HuH-7 (cell line): Measurements from ENCODE around the gene IL4I1.

Experiments used
- DNase-seq: peaks from one replicate; pipeline ENCODE4 v3.0.0; 2011; ENCODE audit warnings: low spot score

The IL4I1 gene

GRCh38 chr19:49851456-49852259 lies 45.0 kb downstream of the IL4I1 start:
- DNase-seq = no peak

- peak; percentile 97 for DNase-seq
Measured at GRCh38 chr19:49850487-49851342, 46.0 kb downstream of the IL4I1 start, which contains the start of gene PTOV1. TSS of gene PTOV1 (plus strand) at chr19:49851159.

DNA sequence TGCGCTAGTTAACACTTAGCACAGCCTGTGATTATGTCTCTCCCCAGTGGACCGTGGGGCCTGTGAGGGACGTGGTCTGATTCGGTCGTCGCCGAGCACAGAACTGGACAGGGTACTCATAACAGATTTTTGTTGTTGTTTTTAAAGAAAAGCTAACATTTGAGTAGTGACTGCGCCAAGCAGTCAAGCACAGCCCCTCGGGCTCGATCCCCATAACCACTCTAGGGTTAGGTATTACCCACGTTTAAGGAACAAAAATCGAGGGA lies 46.5 kb downstream of the IL4I1 start:
- DNase-seq = no peak

GRCh38 chr19:49849433-49850220 lies 47.1 kb downstream of the IL4I1 start:
- no peak for DNase-seq

DNA sequence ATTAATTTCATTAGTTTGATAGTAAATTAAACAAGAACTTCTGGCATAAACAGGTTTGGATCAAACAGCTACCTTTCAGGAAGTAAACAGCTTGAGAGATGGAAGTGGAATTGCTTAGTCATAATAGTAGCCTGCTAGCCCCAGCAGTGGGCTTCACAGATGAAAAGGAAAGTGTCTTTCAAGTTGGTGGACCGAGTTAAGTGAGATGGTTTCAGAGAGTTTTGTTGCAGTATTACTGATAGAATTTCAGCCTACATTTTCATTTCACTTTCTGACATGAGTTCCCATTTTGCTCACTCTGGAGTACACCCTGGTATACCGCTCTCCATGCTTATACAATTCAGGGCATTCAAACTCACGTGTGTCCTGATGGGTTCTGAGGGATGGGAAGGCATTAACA lies 47.7 kb downstream of the IL4I1 start:
- DNase-seq = no peak

DNA sequence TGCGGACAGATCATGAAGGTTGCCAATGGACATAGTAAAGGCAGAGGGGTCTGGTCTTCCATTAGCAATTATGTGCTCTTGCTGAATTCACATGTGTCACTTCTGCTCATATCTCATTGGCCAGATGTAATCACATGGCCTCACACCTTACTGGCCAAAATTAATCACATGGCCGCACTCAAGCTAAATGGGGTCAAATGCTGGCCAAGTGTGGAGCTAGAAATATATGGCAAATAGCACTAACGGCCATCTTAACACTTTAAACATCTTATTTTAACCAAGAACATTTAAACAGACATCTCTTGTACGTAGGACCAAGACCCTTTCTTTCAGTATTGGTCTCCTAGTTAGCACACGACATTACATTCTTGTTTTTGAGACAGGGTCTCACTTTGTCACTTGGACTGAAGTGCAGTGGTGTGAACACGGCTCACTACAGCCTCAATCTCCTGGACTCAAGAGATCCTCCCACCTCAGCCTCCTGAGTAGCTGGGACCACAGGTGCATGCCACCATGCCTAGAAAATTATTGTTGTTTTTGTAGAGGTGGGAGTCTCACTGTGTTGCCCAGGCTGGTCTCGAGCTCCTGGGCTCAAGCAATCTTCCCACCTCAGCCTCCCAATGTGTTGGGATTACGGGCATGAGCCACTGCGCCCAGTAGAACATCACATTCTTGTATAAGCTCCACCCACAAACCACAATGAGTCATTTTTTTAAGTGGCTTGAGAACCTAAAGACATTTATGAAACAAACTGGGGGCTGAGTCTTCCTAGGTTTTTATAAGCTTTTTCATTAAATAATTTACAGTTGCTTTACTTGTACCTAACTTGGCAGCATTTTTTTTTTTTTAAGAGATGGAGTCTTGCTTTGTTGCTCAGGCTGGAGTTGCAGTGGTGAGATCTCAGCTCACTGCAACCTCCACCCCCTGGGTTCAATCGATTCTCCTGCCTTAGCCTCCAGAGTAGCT lies 48.7 kb downstream of the IL4I1 start:
- no peak for DNase-seq

DNA sequence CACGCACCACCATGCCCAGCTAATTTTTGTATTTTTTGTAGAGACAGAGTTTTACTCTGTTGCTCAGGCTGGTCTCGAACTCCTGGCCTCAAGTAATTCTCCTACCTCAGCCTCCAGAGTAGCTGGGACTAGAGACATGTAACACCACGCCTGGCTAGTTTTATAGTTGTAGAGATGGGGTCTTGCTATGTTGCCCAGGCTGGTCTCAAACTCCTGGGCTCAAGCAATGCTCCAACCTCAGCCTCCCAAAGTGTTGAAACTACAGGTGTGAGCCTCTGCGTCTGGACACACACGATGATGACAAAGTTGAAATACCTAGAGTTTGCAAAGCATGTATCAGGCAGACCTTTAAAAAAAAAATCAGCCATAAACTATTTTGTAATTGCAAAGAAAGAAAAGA lies 50.3 kb downstream of the IL4I1 start:
- no peak for DNase-seq

DNA sequence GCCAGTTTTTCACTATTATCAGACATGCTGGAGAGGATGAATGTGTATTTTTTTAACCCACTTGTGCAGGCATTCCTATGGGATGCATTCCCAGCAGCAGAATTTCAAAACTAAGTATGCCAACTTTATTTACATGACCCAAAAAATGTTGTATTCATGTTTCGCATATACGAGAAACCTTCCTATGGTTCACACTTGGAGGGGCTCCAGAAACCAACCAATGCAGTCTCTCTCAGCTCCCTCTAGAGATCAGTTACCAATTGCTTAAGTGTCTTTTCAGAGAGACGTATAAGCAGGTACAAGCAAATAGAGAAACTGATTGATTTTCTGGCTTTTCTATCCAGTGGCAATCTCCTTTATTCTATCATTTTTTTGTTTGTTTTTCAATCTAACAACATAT lies 51.3 kb downstream of the IL4I1 start:
- no peak for DNase-seq

DNA sequence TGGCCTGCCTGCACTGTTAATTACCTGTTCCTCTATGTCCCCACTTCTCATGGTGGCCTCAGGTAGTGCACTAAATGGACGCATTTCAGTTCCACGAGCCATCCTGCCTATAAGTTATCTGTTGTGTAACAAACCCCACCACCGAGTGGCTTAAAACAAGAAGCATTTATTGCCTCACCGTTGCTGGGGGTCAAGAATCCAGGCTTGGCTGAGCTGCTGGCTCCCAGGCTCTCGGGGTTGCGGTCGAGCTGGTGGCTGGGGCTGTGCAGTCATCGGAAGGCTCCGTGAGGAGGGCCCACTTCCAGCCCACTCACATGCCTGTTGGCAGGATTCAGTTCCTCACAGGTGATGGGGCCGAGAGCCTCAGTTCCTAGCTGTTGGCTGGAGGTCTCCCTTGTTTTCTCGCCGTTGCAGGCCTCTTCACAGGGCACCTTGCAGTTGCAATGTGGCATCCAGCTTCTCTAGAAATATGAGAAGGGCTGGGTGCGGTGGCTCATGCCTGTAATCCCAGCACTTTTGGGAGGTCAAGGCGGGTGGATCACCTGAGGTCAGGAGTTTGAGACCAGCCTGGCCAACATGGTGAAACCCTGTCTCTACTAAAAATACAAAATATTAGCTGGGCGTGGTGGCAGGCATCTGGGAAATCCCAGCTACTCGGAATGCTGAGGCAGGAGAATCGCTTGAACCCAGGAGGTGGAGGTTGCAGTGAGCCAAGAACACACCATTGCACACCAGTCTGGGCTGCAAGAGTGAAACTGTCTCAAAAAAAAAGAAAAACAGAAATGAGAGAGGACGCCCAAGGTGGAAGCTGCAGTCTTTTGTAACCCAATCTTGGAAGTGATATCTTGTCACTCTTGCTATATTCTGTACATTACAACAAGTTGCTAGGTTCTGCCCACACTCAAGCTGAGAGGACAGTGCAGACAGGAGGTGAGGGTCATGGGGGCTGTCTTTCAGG lies 52.3 kb downstream of the IL4I1 start:
- peak; percentile 38 for DNase-seq

GRCh38 chr19:49843265-49843664 lies 53.4 kb downstream of the IL4I1 start:
- no peak for DNase-seq

DNA sequence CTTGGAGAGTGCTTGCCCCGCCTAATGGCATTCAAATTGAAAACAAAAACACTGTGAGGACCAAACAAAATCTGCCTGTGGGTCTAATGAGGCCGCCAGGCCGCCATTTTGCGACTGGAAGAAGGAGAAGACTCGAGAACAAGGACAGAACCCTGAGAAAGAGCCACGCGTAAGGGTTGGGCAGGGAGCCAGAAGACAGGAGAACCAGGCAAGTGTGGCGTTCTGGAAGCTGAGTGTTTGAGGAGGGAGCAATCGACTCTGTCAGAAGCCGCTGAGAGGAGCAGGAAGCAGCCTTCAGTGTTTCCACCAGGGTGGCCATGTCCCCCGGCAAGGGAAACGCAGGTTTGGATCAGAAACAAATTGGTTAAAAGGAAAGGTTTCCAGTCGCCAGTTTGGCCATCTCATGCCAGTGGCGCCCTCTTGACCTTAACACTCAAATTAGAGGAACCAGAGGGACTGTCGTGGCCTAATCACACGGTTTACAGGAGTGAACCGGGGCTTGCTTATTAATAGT lies 55.9 kb downstream of the IL4I1 start:
- no peak for DNase-seq

DNA sequence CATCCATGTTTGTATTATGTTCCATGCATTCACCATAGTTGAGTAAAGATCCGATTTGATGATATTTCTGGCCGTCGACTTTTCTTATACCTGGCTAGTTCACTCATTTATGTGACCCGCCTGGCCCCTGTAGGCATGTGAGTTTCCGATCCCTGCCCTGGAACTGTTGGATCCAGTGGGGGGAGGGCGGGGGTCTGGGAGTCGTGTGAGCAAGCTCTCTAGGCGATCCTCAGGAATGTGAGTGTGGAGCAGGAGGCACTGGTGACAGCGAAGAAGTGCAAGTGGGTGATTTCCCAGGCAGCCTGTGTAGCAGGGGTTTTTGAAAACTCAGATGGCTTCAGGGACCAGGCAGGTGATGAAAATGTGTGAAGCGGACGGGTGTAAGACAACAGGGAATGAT lies 56.4 kb downstream of the IL4I1 start:
- no peak for DNase-seq

DNA sequence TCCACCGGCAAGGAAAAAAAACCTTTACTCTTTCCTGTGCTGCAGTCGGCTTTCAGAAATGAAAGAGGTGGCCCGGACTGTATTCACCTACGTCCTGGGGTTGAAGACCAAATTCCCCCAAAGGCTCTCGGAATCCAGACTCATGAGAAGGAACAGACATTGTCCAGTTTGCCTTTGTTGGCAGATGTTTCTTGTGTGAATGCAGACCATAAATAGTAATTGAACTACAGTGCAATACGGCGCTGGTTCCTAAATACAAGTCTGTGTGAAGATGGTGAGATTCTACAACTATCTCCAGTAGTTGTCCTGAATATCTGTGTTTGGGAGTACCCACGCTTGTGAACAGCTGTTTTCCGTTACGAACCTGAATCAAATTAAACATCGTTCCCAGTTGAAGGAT lies 57.0 kb downstream of the IL4I1 start:
- no peak for DNase-seq
